ENCODE measurements around the gene TMEM255A. TPM values are rescaled to one million over a fixed set of nuclear protein-coding genes. Genes with fewer than 3 reads are reported as not detected.
A peak's percentile ranks its signal among the peaks of the same experiment; 100 is the strongest.

Gene TMEM255A
- total and polyA plus RNA-seq, 2 of the 4 experiments (the other 2 are of a cell fraction), result 0.03 TPM; not detected in 1

DNA sequence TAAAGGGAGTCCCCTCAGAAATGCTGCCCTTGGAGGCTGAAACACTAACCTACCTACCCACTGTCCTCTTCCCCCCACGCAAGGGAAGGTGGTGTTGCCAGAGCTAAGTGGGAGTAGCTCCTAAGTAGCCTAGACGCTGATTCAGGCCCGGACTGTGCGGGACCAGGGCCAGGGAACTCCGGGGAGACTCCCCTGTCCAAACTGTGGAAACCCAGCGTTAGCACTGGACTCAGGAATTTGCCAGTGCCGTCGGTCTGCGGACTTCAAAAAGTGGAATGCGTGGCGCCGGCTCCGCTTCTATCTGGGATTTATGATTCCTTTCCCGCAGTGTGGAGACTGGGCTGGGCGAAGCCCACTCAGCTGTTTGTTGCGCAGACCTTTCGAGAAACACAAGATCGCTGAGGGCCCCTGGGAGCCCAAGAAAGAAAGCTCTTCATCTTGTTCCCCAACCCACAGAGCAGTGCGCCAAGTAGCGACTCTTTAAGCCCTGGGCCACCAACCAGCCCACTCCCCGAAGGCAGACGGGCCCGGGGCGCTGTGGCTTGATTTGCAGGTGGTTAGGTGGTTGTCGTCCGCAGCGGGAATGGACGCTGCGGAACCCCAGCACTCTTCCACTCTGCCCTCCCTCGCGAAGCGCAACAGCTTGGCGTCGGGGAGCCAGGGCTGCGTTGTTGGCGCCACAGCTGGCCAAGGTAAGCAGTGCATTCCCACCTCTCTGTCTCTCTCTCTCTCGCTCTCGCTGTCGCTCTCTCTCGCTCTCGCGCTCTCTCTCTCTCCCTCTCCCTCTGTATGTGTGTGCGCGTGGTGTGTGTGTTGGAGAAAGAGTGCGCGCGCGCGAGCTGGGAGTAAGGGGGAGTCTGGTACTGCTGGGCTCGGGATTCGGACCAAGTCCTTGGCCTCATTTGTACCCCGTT is 2.0 kb downstream of the TMEM255A start:
- CTCF ChIA-PET, result no interaction called here
- intact Hi-C loops (cut with micrococcal nuclease), result no loop called here
- TF ChIP-seq POLR2A (IDR thresholded peaks at IDR 0.05; ENCODE audit: low read depth, low read length), result no peak
- TF ChIP-seq, protein P1, sequence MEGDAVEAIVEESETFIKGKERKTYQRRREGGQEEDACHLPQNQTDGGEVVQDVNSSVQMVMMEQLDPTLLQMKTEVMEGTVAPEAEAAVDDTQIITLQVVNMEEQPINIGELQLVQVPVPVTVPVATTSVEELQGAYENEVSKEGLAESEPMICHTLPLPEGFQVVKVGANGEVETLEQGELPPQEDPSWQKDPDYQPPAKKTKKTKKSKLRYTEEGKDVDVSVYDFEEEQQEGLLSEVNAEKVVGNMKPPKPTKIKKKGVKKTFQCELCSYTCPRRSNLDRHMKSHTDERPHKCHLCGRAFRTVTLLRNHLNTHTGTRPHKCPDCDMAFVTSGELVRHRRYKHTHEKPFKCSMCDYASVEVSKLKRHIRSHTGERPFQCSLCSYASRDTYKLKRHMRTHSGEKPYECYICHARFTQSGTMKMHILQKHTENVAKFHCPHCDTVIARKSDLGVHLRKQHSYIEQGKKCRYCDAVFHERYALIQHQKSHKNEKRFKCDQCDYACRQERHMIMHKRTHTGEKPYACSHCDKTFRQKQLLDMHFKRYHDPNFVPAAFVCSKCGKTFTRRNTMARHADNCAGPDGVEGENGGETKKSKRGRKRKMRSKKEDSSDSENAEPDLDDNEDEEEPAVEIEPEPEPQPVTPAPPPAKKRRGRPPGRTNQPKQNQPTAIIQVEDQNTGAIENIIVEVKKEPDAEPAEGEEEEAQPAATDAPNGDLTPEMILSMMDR (conservative IDR thresholded peaks at IDR 0.05; ENCODE audit: low read depth, low read length), result no peak
- no peak for TF ChIP-seq MAZ (IDR thresholded peaks at IDR 0.05; ENCODE audit: borderline replicate concordance, low read depth, low read length)
- no peak for TF ChIP-seq FOS (IDR thresholded peaks at IDR 0.05; ENCODE audit: low read depth, low read length)
- no peak for TF ChIP-seq MXI1 (IDR thresholded peaks at IDR 0.05; ENCODE audit: borderline replicate concordance, low read depth, low read length)
- TF ChIP-seq, protein P2, sequence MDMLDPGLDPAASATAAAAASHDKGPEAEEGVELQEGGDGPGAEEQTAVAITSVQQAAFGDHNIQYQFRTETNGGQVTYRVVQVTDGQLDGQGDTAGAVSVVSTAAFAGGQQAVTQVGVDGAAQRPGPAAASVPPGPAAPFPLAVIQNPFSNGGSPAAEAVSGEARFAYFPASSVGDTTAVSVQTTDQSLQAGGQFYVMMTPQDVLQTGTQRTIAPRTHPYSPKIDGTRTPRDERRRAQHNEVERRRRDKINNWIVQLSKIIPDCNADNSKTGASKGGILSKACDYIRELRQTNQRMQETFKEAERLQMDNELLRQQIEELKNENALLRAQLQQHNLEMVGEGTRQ (IDR thresholded peaks at IDR 0.05; ENCODE audit: low read depth, low read length), result no peak
- TF ChIP-seq CHD1 (IDR thresholded peaks at IDR 0.05; ENCODE audit: low read depth, low read length), result no peak
- no peak for TF ChIP-seq RAD21 (IDR thresholded peaks at IDR 0.05; ENCODE audit: low read length)
- no peak for TF ChIP-seq RFX5 (IDR thresholded peaks at IDR 0.05; ENCODE audit: low read depth, low read length)
- no peak for TF ChIP-seq NFE2L2 (IDR thresholded peaks at IDR 0.05; ENCODE audit: low read depth, low read length)
- TF ChIP-seq, protein P3, sequence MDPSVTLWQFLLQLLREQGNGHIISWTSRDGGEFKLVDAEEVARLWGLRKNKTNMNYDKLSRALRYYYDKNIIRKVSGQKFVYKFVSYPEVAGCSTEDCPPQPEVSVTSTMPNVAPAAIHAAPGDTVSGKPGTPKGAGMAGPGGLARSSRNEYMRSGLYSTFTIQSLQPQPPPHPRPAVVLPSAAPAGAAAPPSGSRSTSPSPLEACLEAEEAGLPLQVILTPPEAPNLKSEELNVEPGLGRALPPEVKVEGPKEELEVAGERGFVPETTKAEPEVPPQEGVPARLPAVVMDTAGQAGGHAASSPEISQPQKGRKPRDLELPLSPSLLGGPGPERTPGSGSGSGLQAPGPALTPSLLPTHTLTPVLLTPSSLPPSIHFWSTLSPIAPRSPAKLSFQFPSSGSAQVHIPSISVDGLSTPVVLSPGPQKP (IDR thresholded peaks at IDR 0.05; ENCODE audit: borderline replicate concordance, low read depth, low read length), result no peak
- no peak for TF ChIP-seq SMC3 (IDR thresholded peaks at IDR 0.05; ENCODE audit: low read depth, low read length)
- no peak for TF ChIP-seq BHLHE40 (IDR thresholded peaks at IDR 0.05; ENCODE audit: low read depth, low read length)
- TF ChIP-seq RCOR1 (IDR thresholded peaks at IDR 0.05; ENCODE audit: insufficient replicate concordance, low read length), result no peak

More for the DNA sequence above, 2.0 kb downstream of the TMEM255A start:
- Histone ChIP-seq H3K9me3 (ENCODE audit: control insufficient read depth, insufficient read depth, low read length) (peaks cover 2% of the 10 kb centered on the region; the same call in 1 of the 2 replicates), H4K8ac (ENCODE audit: low read depth in 2 of 2, low read length in 2 of 2) (no peak overlapping the region), H2AFZ (replicated peaks; ENCODE audit: low read length, poor library complexity) (peak overlapping the region; percentile 27), H3K4me3 (ENCODE audit: insufficient read depth, low read depth, low read length) (no peak overlapping the region), H3K56ac (ENCODE audit: extremely low read depth, insufficient read depth, low read length) (no peak overlapping the region), H4K5ac (ENCODE audit: low read depth, low read length) (no peak overlapping the region), H3K79me1 (ENCODE audit: low read depth in 1 of 2, low read length in 2 of 2) (no peaks in the 10 kb centered on the region), H3K36me3 (ENCODE audit: control insufficient read depth, insufficient read depth, low read length) (no peaks in the 10 kb centered on the region), H4K91ac (ENCODE audit: insufficient read depth, low read depth, low read length) (no peak overlapping the region), H2AK9ac (replicated peaks; ENCODE audit: low read depth, low read length, poor library complexity) (no peak overlapping the region), H3K14ac (replicated peaks; ENCODE audit: low read depth, low read length) (no peak overlapping the region), H3K18ac (ENCODE audit: low read depth, low read length) (no peak overlapping the region), H3K9me1 (ENCODE audit: insufficient read depth, low read length) (no peaks in the 10 kb centered on the region), H3K9ac (ENCODE audit: low read depth, low read length) (no peak overlapping the region), H2BK120ac (ENCODE audit: low read depth, low read length) (no peak overlapping the region), H3K27me3 (ENCODE audit: control insufficient read depth, insufficient read depth, low read length) (peaks cover 35% of the 10 kb centered on the region), H3K27ac (ENCODE audit: insufficient read depth, low read length) (no peak overlapping the region), H3K23ac (ENCODE audit: low read depth, low read length) (no peak overlapping the region), H2BK5ac (ENCODE audit: low read depth, low read length, poor library complexity, severe bottlenecking) (no peak overlapping the region), H2BK15ac (ENCODE audit: low read depth, low read length) (no peak overlapping the region), H3K4me1 (ENCODE audit: control insufficient read depth, insufficient read depth, low read length) (no peaks in the 10 kb centered on the region), H2BK20ac (ENCODE audit: low read depth, low read length) (no peak overlapping the region), H4K20me1 (ENCODE audit: insufficient read depth, low read length) (no peaks in the 10 kb centered on the region; the same call in 1 of the 2 replicates), H3K4me2 (ENCODE audit: low read depth, low read length) (peak overlapping the region; percentile 32; the same call in 1 of the 2 replicates), H2AK5ac (ENCODE audit: low read depth, low read length) (no peak overlapping the region), H3K4ac (ENCODE audit: low read depth, low read length) (no peak overlapping the region)
- WGBS, 2 experiments (ENCODE audit: extremely low coverage in 2 of 2, insufficient read length in 1 of 2), result 48% methylated on average over 10 of the region's 52 CpGs; no CpG with 5 or more reads in 1 of the 2 experiments
- DNase-seq (peak; percentile 14), ATAC-seq (ENCODE audit: low read depth) (0 out of 2 replicates have a peak, but pooled peaks have one; percentile 29)
- in situ Hi-C loops (cut with MboI; ENCODE audit: low sequenced_read_pairs), result no loop called here
- POLR2A ChIA-PET (ENCODE audit: unreplicated experiment), result no interaction called here
- no TSS peak for BruUV-seq (replicated peaks)
- dilution Hi-C loops (cut with HindIII; ENCODE audit: low sequenced_read_pairs, unreplicated experiment), result no loop called here
